Psoas muscle (tissue), 8 donors: Measurements from ENCODE around the gene UPF2. TPM values are rescaled to one million over a fixed set of nuclear protein-coding genes. Genes with fewer than 3 reads are reported as not detected.

Experiments used
- ATAC-seq, 4 donors: fragments of 200-7000 bp; cut with Tn5 transposase; one replicate each; pipeline ENCODE4 v1.9.1; 2020; ENCODE audit warnings: moderate library complexity in 3 of 4, mild to moderate bottlenecking in 2 of 4
- DNase-seq, 2 donors: peaks; one replicate each; pipeline ENCODE4 v3.0.0-alpha.2; 2020
- H3K27ac ChIP-seq: fragments of 200-600 bp; one replicate; pipeline ENCODE4 v1.8.0; 2022
- H3K27me3 ChIP-seq, 3 donors: fragments of 200-600 bp in 1 of 3; one replicate each; pipeline versions ENCODE4 v1.6.1 to v1.8.0; 2013 to 2022; ENCODE audit warnings: low read length in 2 of 3, mild to moderate bottlenecking in 2 of 3, moderate library complexity in 1 of 3; ENCODE audit not compliant: insufficient read depth in 3 of 3
- H3K36me3 ChIP-seq, 2 donors: fragments of 200-600 bp in 1 of 2; one replicate each; pipeline versions ENCODE4 v1.6.1 to v1.8.0; 2013 to 2022; ENCODE audit warnings: low read depth in 1 of 2, mild to moderate bottlenecking in 1 of 2, moderate library complexity in 1 of 2; ENCODE audit not compliant: insufficient read depth in 1 of 2
- H3K4me1 ChIP-seq: fragments of 200-600 bp; one replicate; pipeline ENCODE4 v1.8.0; 2022
- H3K4me3 ChIP-seq: fragments of 200-600 bp; one replicate; pipeline ENCODE4 v1.8.0; 2022; ENCODE audit warnings: mild to moderate bottlenecking
- H3K9me3 ChIP-seq: fragments of 200-600 bp; one replicate; pipeline ENCODE4 v1.8.0; 2022
- WGBS, 3 donors: extraction: QIAGEN DNeasy Blood & Tissue Kit; methylation state at CpG; one replicate each; pipeline versions ENCODE4 v1.1.6 to v1.1.7; 2013; 5-methylcytosine and 5-hydroxymethylcytosine counted together
- intact Hi-C, 2 donors: fragments of 100-400 bp; cut with DNase I; formaldehyde crosslinking; loops; one replicate each; pipeline versions ENCODE4 v1.11.0 to v1.14.2; 2022
- polyA plus RNA-seq, 3 donors: library from polyadenylated mRNA; stranded (reverse); fragments of 200-250 nt; gene quantifications; one replicate each; pipeline ENCODE4 v1.2.3, GENCODE V29; 2013
- total RNA-seq, 4 donors: library from RNA; stranded (reverse); fragmentation: NEBNext Ultra II Directional in 2 of 4; extraction: Animal tissue kit (Norgen Biotek cat#: 25700) in 2 of 4; gene quantifications; one replicate each; pipeline versions ENCODE4 v1.2.1 to v1.2.4, GENCODE V29; 2021 to 2023
- TF ChIP-seq, protein P1 (sequence below): fragments of 200-600 bp; IDR thresholded peaks from one replicate; pipeline ENCODE4 v1.8.0; 2022; ENCODE audit warnings: antibody characterized with exemption
- donor health status: healthy with polysubstance abuse.
- donor health status: DM: no; HTN: no; CAD: no; lungs with moderate emphysema.
- donor health status: Bipolar disorder and iron deficiency.
- donor health status: healthy.
- donor health status: DM: yes; HTN: yes; CAD: no.
- donor health status: DM: no; HTN: no; CAD: no.
- donor health status: DM: no; HTN: no; CAD: no.
- donor health status: DM: yes; HTN: yes; CAD: no.

UPF2 gene
- total and polyA plus RNA-seq, 7 donors, result 12.7 to 35.1 (median 23.6) TPM

DNA sequence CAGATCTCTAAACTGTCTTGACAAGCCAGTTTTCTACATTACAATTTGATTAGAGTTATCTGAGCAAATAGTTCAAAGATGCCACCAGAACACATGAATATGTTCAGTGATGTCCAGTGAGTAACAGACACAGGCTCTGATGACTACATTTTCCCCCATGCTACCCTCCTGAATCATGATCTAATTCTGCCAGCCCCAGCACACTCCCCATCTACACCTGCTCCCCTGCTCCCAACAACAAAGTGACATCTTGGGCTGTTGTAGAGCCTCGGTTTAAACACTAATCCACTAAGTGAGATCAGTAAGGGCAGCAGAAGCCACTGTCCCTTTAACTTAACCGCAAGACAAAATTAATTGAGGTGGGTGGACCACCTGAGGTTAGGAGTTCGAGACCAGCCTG is 114.9 kb downstream of the UPF2 start:
- no peak overlapping the region for H3K4me3 ChIP-seq
- 77 to 88% (median 87%) methylated on average over 3 of the region's 3 CpGs for WGBS, 3 donors
- ATAC-seq (peak in 2 of 4 donors; percentile 54 to 55), DNase-seq (no peak)
- TF ChIP-seq, protein P1, sequence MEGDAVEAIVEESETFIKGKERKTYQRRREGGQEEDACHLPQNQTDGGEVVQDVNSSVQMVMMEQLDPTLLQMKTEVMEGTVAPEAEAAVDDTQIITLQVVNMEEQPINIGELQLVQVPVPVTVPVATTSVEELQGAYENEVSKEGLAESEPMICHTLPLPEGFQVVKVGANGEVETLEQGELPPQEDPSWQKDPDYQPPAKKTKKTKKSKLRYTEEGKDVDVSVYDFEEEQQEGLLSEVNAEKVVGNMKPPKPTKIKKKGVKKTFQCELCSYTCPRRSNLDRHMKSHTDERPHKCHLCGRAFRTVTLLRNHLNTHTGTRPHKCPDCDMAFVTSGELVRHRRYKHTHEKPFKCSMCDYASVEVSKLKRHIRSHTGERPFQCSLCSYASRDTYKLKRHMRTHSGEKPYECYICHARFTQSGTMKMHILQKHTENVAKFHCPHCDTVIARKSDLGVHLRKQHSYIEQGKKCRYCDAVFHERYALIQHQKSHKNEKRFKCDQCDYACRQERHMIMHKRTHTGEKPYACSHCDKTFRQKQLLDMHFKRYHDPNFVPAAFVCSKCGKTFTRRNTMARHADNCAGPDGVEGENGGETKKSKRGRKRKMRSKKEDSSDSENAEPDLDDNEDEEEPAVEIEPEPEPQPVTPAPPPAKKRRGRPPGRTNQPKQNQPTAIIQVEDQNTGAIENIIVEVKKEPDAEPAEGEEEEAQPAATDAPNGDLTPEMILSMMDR, result no peak
- H3K36me3 ChIP-seq, result peaks cover 21 to 97% of the 10 kb centered on the region in 2 donors
- H3K4me1 ChIP-seq, result no peaks in the 10 kb centered on the region
- no peaks in the 10 kb centered on the region for H3K9me3 ChIP-seq
- H3K27me3 ChIP-seq, result no peaks in the 10 kb centered on the region
- no peak overlapping the region for H3K27ac ChIP-seq
- intact Hi-C loops, result no loop called here

DNA sequence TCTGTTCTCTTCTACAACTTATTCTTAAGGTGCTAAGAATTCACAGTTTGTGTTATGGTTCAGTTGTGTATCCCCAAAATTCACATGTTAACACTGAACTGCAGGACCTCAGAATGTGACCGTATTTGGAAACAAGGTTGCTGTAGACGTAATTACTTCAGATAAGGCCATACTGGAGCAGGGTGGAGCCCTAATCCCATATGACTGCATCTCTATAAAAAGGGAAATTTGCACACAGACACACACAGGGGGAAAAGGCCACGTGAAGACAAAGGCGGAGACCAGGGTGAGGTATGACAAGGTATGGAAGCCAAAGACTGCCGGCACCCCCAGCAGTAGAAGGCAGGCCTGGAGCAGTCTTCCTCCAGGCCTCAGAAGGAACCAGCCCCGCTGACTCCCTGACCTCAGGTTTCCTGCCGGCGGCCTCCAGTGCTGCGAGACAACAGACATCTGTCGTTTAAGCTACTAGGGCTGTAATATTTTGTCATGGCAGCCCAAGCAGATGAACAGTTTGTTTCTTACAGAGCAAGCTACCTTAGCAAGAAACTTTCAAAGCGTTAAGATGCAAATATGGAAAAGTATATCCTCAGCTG is 120.7 kb downstream of the UPF2 start:
- ATAC-seq, result no peak
- H3K9me3 ChIP-seq, result no peaks in the 10 kb centered on the region
- DNase-seq, result no peak
- TF ChIP-seq, protein P1, result no peak
- H3K27me3 ChIP-seq, result no peaks in the 10 kb centered on the region
- peaks cover 12 to 76% of the 10 kb centered on the region in 2 donors for H3K36me3 ChIP-seq
- no peak overlapping the region for H3K27ac ChIP-seq
- intact Hi-C loops, result no loop called here
- H3K4me3 ChIP-seq, result no peak overlapping the region
- whole genome bisulfite sequencing, 3 donors, result 77 to 86% (median 79%) methylated on average over 11 of the region's 11 CpGs
- H3K4me1 ChIP-seq, result no peaks in the 10 kb centered on the region

GRCh38 chr10:11919271-11919670 is 123.3 kb downstream of the UPF2 start:
- TF ChIP-seq, protein P1, result no peak
- WGBS, 3 donors, result 82 to 88% (median 84%) methylated on average over 7 of the region's 7 CpGs
- no peak for DNase-seq
- intact Hi-C loops, result no loop called here
- Histone ChIP-seq H3K27ac (no peak overlapping the region), H3K36me3 (peaks cover 7 to 51% of the 10 kb centered on the region in 2 donors), H3K4me3 (no peak overlapping the region), H3K9me3 (no peaks in the 10 kb centered on the region), H3K4me1 (no peaks in the 10 kb centered on the region), H3K27me3 (no peaks in the 10 kb centered on the region)
- ATAC-seq, result no peak

DNA sequence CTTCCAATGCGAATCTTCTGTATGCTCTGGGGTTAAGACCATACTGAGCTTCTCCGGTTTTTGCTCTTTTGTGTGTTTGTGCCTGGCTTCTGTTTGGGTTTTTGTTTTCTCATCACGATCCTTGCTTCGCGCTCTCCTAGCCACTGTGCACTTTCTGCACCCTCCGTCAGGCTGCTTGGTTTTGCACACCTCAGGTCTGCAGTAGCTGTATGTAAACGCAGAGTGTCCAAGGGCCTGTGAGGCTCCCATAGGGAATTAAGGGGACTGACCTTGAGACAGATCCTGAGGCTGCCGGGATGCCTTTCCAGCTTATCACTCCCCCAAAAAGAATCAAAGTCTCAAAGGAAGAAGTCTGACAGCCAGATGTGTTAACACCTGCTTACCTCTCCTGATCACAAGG is 124.2 kb downstream of the UPF2 start:
- no peak for ATAC-seq
- TF ChIP-seq, protein P1, result no peak
- H3K27ac ChIP-seq, result no peak overlapping the region
- intact Hi-C loops, result no loop called here
- no peaks in the 10 kb centered on the region for H3K4me1 ChIP-seq
- no peak overlapping the region for H3K4me3 ChIP-seq
- WGBS, 3 donors, result 86 to 88% (median 87%) methylated on average over 8 of the region's 8 CpGs
- no peak for DNase-seq
- H3K27me3 ChIP-seq, result no peaks in the 10 kb centered on the region
- peaks cover 7 to 43% of the 10 kb centered on the region in 2 donors for H3K36me3 ChIP-seq
- H3K9me3 ChIP-seq, result no peaks in the 10 kb centered on the region

- H3K4me1 ChIP-seq, result no peaks in the 10 kb centered on the region
- TF ChIP-seq, protein P1, result no peak
- H3K27me3 ChIP-seq, result no peaks in the 10 kb centered on the region
- H3K27ac ChIP-seq, result no peak overlapping the region
- no peaks in the 10 kb centered on the region for H3K36me3 ChIP-seq
- ATAC-seq (no peak), DNase-seq (no peak)
- no peak overlapping the region for H3K4me3 ChIP-seq
- no peaks in the 10 kb centered on the region for H3K9me3 ChIP-seq
- intact Hi-C loops, result no loop called here
- 28 to 43% (median 40%) methylated on average over 11 of the region's 11 CpGs for WGBS, 3 donors
Measured at GRCh38 chr10:11913079-11913641, 129.4 kb downstream of the UPF2 start.
